GM12878 (cell line): ENCODE results near the gene REEP1. TPM values are rescaled to one million over a fixed set of nuclear protein-coding genes. Genes with fewer than 3 reads are reported as not detected.

Source experiments
- CUX1 ChIP-seq: IDR thresholded peaks from 2 replicates; pipeline ENCODE4 v1.6.1; 2012; ENCODE audit warnings: improper control_type of control experiment, low read depth, low read length; ENCODE audit not compliant: insufficient replicate concordance
- JUNB ChIP-seq: IDR thresholded peaks from 2 replicates; pipeline ENCODE4 v1.6.1; 2016; ENCODE audit warnings: antibody characterized with exemption, mild to moderate bottlenecking
- LARP7 ChIP-seq: fragments of 450-650 bp; IDR thresholded peaks from 2 replicates; pipeline ENCODE4 v1.6.1; 2017; ENCODE audit warnings: mild to moderate bottlenecking
- MEF2A ChIP-seq: IDR thresholded peaks from 2 replicates; pipeline ENCODE4 v1.6.1; 2011; ENCODE audit warnings: low read depth, mild to moderate bottlenecking, low read length, moderate library complexity; ENCODE audit not compliant: insufficient read depth
- MTA2 ChIP-seq: fragments of 450-650 bp; IDR thresholded peaks from 2 replicates; pipeline ENCODE4 v1.6.1; 2016; ENCODE audit warnings: low read depth, mild to moderate bottlenecking, moderate library complexity
- MXI1 ChIP-seq: fragments of 150-350 bp; IDR thresholded peaks from 2 replicates; pipeline ENCODE4 v1.6.1; 2011; ENCODE audit warnings: low read depth, mild to moderate bottlenecking, inconsistent platforms, low read length, improper control_type of control experiment
- NFIC ChIP-seq: IDR thresholded peaks from 2 replicates; pipeline ENCODE4 v1.6.1; 2012; ENCODE audit warnings: low read depth, mild to moderate bottlenecking, inconsistent platforms, low read length, moderate library complexity
- NFYA ChIP-seq: IDR thresholded peaks from 2 replicates; pipeline ENCODE4 v1.6.1; 2011; ENCODE audit warnings: low read depth, mild to moderate bottlenecking, low read length, improper control_type of control experiment, borderline replicate concordance
- POLR2A ChIP-seq: IDR thresholded peaks from 2 replicates; pipeline ENCODE4 v1.6.1; 2011; ENCODE audit warnings: low read depth, mild to moderate bottlenecking, low read length
- RAD21 ChIP-seq: IDR thresholded peaks from 2 replicates; pipeline ENCODE4 v1.6.1; 2011; ENCODE audit warnings: mild to moderate bottlenecking, low read depth, low read length, moderate library complexity; ENCODE audit not compliant: insufficient read depth
- RCOR1 ChIP-seq: conservative IDR thresholded peaks from 2 replicates; pipeline ENCODE4 v1.6.1; 2012; ENCODE audit warnings: low read depth, low read length, improper control_type of control experiment
- RUNX3 ChIP-seq: IDR thresholded peaks from 2 replicates; pipeline ENCODE4 v1.6.1; 2012; ENCODE audit warnings: low read length, inconsistent platforms
- SIN3A ChIP-seq: IDR thresholded peaks from 2 replicates; pipeline ENCODE4 v1.6.1; 2012; ENCODE audit warnings: low read depth, low read length, improper control_type of control experiment
- SPI1 ChIP-seq: IDR thresholded peaks from 2 replicates; pipeline ENCODE4 v1.6.1; 2011; ENCODE audit warnings: low read depth, mild to moderate bottlenecking, low read length, moderate library complexity, borderline replicate concordance; ENCODE audit not compliant: insufficient read depth
- TCF3 ChIP-seq: IDR thresholded peaks from 2 replicates; pipeline ENCODE4 v1.6.1; 2012; ENCODE audit warnings: low read depth, mild to moderate bottlenecking, low read length, borderline replicate concordance; ENCODE audit not compliant: insufficient read depth
- ZNF622 ChIP-seq: fragments of 450-650 bp; IDR thresholded peaks from 2 replicates; pipeline ENCODE4 v1.6.1; 2017; ENCODE audit warnings: mild to moderate bottlenecking, inconsistent platforms
- ZSCAN29 ChIP-seq: fragments of 450-650 bp; IDR thresholded peaks from 2 replicates; pipeline ENCODE4 v1.6.1; 2017; ENCODE audit warnings: mild to moderate bottlenecking, moderate library complexity
- polyA plus RNA-seq, 11 experiments: library from polyadenylated mRNA; depleted of rRNA in 4 of 11; unstranded in 6 of 11; stranded (reverse) in 5 of 11; fragments of >200 nt; fragmentation: Nextera tagmentation in 4 of 11; fragmentation: Illumina TruSeq in 1 of 11; extraction: Ambion mirVana in 4 of 11; extraction: Trizol in 1 of 11; gene quantifications; 1 replicate in 1 of 11; 2 replicates in 10 of 11; pipeline versions ENCODE4 v1.2.1 to v1.2.3, GENCODE V29; 2011 to 2016; ENCODE audit warnings: inconsistent platforms in 2 of 11, missing spikeins in 2 of 11, low read depth in 1 of 11
- total RNA-seq, 4 experiments: library from RNA; depleted of rRNA in 3 of 4; stranded (reverse); fragments of >200 nt in 3 of 4; fragmentation: Illumina TruSeq in 1 of 4; extraction: Trizol in 1 of 4; gene quantifications; 2 replicates each; pipeline versions ENCODE4 v1.2.1 to v1.2.3, GENCODE V29; 2013 to 2021
- TF ChIP-seq, protein P1 (sequence below), 3 experiments: IDR thresholded peaks in 2 of 3; conservative IDR thresholded peaks in 1 of 3; 2 replicates each; pipeline ENCODE4 v1.5.1; 2011; ENCODE audit warnings: low read depth in 3 of 3, low read length in 3 of 3, mild to moderate bottlenecking in 3 of 3, control low read depth in 2 of 3, moderate library complexity in 2 of 3, inconsistent platforms in 1 of 3, mixed read lengths in 1 of 3; ENCODE audit not compliant: control insufficient read depth in 2 of 3, insufficient read depth in 1 of 3; ENCODE audit errors: extremely low read depth in 1 of 3
- TF ChIP-seq, protein P2 (sequence below): fragments of 450-650 bp; IDR thresholded peaks from 2 replicates; pipeline ENCODE4 v1.6.1; 2017; ENCODE audit warnings: borderline replicate concordance

REEP1 gene
- total and polyA plus RNA-seq, 10 of the 15 experiments (the other 5 are each of a cell fraction or from before 2014, with no cell fraction given), result 0.02 to 0.30 (median 0.09) TPM; not detected in 1

- TF ChIP-seq SPI1, result 0 out of 2 replicates have a peak, but pooled peaks have one; percentile 1
- TF ChIP-seq RCOR1, result no peak
- no peak for TF ChIP-seq SIN3A
- TF ChIP-seq CUX1, result no peak
- no peak for TF ChIP-seq MXI1
- TF ChIP-seq, protein P1, sequence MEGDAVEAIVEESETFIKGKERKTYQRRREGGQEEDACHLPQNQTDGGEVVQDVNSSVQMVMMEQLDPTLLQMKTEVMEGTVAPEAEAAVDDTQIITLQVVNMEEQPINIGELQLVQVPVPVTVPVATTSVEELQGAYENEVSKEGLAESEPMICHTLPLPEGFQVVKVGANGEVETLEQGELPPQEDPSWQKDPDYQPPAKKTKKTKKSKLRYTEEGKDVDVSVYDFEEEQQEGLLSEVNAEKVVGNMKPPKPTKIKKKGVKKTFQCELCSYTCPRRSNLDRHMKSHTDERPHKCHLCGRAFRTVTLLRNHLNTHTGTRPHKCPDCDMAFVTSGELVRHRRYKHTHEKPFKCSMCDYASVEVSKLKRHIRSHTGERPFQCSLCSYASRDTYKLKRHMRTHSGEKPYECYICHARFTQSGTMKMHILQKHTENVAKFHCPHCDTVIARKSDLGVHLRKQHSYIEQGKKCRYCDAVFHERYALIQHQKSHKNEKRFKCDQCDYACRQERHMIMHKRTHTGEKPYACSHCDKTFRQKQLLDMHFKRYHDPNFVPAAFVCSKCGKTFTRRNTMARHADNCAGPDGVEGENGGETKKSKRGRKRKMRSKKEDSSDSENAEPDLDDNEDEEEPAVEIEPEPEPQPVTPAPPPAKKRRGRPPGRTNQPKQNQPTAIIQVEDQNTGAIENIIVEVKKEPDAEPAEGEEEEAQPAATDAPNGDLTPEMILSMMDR (IDR thresholded peaks at IDR 0.05 in 2 of 3, conservative IDR thresholded peaks at IDR 0.05 in 1 of 3; ENCODE audit: control insufficient read depth in 2 of 3, extremely low read depth in 1 of 3, insufficient read depth in 1 of 3, low read depth in 3 of 3, low read length in 3 of 3), result peak; percentile 48 to 67 (median 53); a peak in 5 of 6 replicates
- no peak for TF ChIP-seq ZNF622
- TF ChIP-seq NFYA, result no peak
- peak; percentile 96 for TF ChIP-seq TCF3
- TF ChIP-seq RAD21, result peak; percentile 64
- TF ChIP-seq, protein P2, sequence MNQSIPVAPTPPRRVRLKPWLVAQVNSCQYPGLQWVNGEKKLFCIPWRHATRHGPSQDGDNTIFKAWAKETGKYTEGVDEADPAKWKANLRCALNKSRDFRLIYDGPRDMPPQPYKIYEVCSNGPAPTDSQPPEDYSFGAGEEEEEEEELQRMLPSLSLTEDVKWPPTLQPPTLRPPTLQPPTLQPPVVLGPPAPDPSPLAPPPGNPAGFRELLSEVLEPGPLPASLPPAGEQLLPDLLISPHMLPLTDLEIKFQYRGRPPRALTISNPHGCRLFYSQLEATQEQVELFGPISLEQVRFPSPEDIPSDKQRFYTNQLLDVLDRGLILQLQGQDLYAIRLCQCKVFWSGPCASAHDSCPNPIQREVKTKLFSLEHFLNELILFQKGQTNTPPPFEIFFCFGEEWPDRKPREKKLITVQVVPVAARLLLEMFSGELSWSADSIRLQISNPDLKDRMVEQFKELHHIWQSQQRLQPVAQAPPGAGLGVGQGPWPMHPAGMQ, result no peak
- TF ChIP-seq NFIC, result peak; percentile 53
- no peak for TF ChIP-seq POLR2A
- TF ChIP-seq ZSCAN29, result no peak
- TF ChIP-seq MTA2, result peak; percentile 47; the same call in 1 of the 2 replicates
- peak; percentile 71 for TF ChIP-seq MEF2A
- peak; percentile 85 for TF ChIP-seq JUNB
- TF ChIP-seq RUNX3, result peak; percentile 37; the same call in 1 of the 2 replicates
- no peak for TF ChIP-seq LARP7
Observed at GRCh38 chr2:86249579-86250391, 87.6 kb downstream of the REEP1 start (continued).
